Urinary bladder (tissue), 4 donors: ENCODE measurements around the gene PPP6R2. TPM values are rescaled to one million over a fixed set of nuclear protein-coding genes. Genes with fewer than 3 reads are reported as not detected.
"Not testable (repeated sequence)": the region's sequence is repeated elsewhere in the genome, so short reads cannot be mapped to it uniquely, and the experiment has no call there.

Experiments
- DNase-seq: peaks from one replicate; pipeline ENCODE4 v3.0.0-alpha.2; 2015; ENCODE audit errors: extremely low spot score
- H3K27ac ChIP-seq: one replicate; pipeline ENCODE4 v1.5.1; 2013; ENCODE audit warnings: low read depth, mild to moderate bottlenecking, moderate library complexity
- H3K36me3 ChIP-seq: one replicate; pipeline ENCODE4 v1.6.1; 2013; ENCODE audit warnings: mild to moderate bottlenecking, moderate library complexity; ENCODE audit not compliant: insufficient read depth
- H3K4me1 ChIP-seq: one replicate; pipeline ENCODE4 v1.6.1; 2013; ENCODE audit warnings: mild to moderate bottlenecking, moderate library complexity; ENCODE audit not compliant: insufficient read depth
- H3K4me3 ChIP-seq: one replicate; pipeline ENCODE4 v1.5.1; 2013; ENCODE audit warnings: low read depth, low read length
- WGBS: extraction: QIAGEN DNeasy Blood & Tissue Kit; methylation state at CpG from one replicate; pipeline ENCODE4 v1.1.7; 2013; 5-methylcytosine and 5-hydroxymethylcytosine counted together
- polyA plus RNA-seq: library from polyadenylated mRNA; stranded (reverse); fragments of 200-250 nt; gene quantifications from one replicate; pipeline ENCODE4 v1.2.3, GENCODE V29; 2013
- total RNA-seq: library from RNA; depleted of rRNA; stranded (reverse); fragments of >200 nt; gene quantifications from one replicate; pipeline ENCODE4 v1.2.3, GENCODE V29; 2014
- donor health status: healthy with polysubstance abuse.
- donor health status: healthy.

PPP6R2 gene
- total and polyA plus RNA-seq, 2 donors, result 31.1 to 46.0 TPM

DNA sequence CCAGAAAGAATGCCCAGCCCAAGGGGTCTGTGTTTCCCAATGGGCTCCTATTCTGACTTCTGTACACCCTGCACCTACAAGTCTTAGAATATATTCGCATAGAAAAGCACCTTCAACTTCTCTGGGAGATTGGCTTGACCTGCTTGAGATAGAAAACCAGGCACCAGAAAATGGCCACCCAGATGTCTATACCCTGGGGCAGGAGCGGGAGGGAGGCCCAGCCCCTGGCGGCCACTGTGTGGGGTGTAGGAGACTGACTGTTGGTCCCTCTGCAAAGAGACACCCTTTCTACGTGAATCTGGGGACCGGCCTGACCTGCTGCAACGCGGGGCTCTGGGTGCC, 24.8 kb upstream of the PPP6R2 start:
- Histone ChIP-seq H3K4me1 (no peaks in the 10 kb centered on the region), H3K4me3 (no peak overlapping the region), H3K27ac (no peak overlapping the region), H3K36me3 (no peaks in the 10 kb centered on the region)
- 86% methylated on average over 7 of the region's 7 CpGs for WGBS
- DNase-seq, result no peak

DNA sequence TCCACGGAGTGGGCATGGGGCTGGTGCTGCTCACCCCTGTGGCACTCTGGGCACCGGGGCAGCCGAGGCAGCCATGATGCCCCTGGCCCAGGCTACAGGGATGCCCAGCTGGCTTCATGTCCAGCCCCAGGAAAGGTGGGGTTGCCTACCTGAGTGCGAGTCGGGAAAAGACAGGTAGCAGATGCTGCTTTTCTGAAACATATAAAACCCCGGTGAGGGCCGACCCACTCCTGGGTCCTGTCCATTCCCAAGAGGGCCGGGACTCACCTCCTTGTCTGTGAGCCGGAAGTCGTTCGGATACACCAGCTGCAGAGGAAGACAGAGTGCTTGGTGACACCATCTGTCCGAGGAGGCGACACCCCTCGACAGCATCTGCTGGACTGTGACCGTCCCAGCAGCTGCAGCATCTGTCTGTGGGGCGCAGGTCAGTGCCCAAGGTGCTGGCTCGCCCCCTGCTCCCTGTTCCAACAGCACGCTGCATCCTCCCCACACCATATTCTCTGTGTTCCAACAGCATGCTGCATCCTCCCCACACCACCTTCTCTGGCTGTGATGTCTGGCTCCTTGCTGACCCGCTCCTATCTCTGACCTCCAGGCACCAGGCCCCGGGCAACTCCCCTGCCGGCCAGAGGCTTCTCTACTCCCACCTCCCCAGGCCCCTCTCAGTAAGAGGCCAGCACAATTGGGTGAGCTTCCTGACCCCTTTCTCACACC, 24.3 kb upstream of the PPP6R2 start:
- 83% methylated on average over 21 of the region's 21 CpGs for WGBS
- Histone ChIP-seq H3K4me3 (no peak overlapping the region), H3K36me3 (no peaks in the 10 kb centered on the region), H3K27ac (no peak overlapping the region), H3K4me1 (no peaks in the 10 kb centered on the region)
- DNase-seq, result no peak

DNA sequence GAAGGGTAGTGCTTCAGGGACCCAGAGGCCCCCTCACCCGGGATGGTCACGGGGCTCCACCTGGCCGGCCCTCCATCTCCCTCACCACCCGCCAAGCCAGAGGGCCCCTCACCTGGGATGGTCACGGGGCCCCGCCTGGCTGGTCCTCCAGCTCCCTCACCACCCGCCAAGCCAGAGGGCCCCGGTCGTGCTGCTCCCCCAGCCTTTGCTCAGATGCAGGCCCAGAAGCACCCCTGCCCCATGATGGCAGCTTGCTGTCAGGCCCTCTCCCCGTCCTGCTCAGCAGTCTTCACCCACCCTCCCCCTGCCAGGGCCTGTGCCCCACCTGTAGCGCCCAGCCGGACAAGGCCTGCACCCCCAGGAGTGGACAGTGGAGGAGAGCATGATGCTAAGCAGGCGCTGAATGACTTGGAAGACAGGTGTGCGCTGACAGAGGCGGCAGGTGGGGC, 23.6 kb upstream of the PPP6R2 start:
- Histone ChIP-seq H3K36me3 (no peaks in the 10 kb centered on the region), H3K4me3 (no peak overlapping the region), H3K4me1 (no peaks in the 10 kb centered on the region), H3K27ac (no peak overlapping the region)
- no peak for DNase-seq
- WGBS, result 93% methylated on average over 15 of the region's 15 CpGs

DNA sequence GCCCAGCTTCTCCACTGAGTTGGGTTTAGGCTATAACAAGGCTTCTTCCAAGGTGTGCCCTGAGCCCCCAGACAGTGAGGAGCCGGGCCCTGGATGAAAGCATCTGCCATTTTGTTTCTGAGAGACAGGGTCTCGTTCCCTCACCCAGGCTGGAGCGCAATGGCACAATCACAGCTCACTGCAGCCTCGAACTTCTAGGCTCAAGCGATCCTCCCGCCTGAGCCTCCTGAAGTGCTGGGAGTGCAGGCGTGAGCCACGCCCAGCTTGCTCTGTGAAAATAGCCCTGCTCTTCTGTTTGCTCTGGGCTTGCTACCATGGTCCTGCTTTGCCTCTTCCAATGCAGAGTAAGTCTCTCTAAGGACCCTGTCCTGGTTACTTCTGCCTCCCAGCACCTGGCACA, 23.0 kb upstream of the PPP6R2 start:
- no peak overlapping the region for H3K4me3 ChIP-seq

DNA sequence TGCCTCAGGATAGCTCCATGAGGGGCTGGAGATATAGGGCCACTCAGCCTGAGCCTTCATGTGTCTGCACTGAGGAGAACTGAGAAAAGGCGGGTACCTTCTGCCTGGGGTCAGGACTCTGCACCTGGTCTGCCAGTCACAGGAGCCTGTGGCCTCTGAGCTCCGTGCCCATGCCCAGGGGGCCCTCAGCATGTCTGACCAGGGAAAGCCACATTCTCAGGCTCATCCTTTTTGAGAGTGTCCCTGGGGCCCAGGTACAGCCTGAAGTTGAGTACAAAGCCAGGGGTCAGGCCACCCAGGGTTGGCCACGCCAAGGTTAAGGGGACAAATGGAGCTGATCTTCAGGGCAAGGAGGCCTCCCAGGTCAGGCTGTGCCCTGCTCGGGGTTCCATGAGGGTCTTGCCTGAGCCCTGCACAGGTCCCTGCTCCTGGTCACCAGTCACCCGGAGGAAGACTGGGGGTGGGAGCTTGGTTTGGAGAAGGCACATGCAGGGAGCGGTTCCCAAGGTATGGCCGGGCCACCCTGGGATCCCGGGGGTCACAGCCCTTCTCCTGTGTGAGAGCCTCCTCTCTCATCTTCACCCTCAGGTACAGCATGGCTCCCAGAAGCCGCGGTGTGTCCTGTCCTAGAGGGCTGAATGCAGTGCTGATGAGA, 22.3 kb upstream of the PPP6R2 start:
- H3K4me3 ChIP-seq, result no peak overlapping the region
- 91% methylated on average over 10 of the region's 10 CpGs for WGBS
- no peaks in the 10 kb centered on the region for H3K36me3 ChIP-seq
- H3K4me1 ChIP-seq, result no peaks in the 10 kb centered on the region
- no peak for DNase-seq
- no peak overlapping the region for H3K27ac ChIP-seq

More for the DNA sequence above, 23.0 kb upstream of the PPP6R2 start:
- no peak for DNase-seq
- Histone ChIP-seq H3K4me1 (no peaks in the 10 kb centered on the region), H3K36me3 (no peaks in the 10 kb centered on the region), H3K27ac (no peak overlapping the region)
- WGBS, result 87% methylated on average over 8 of the region's 8 CpGs

DNA sequence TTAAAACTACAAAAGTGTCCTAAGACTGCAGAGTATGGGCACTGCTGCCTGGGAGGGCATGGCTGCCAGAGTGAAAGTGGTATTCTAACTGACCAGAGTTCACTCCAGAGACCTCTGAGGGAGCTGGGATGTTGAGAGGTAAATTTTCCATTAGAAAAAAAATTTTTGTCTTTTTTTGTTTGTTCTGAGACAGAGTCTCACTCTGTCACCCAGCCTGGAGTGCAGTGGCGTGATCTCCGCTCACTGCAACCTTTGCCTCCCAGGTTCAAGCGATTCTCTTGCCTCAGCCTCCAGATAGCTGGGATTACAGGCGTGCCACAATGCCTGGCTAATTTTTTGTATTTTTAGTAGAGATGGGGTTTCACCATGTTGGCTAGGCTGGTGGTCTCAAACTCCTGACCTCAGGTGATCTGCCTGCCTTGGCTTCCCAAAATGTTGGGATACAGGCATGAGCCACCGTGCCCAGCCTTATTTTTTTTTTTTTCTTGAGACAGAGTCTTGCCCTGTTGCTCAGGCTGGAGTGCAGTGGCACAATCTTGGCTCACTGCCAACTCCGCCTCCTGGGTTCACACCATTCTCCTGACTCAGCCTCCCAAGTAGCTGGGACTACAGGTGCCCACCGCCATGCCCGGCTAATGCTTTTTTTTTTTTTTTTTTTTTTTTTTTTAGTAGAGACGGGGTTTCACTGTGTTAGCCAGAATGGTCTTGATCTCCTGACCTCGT, 20.6 kb upstream of the PPP6R2 start:
- WGBS, result 86% methylated on average over 10 of the region's 10 CpGs
- not testable (repeated sequence) for H3K27ac ChIP-seq

DNA sequence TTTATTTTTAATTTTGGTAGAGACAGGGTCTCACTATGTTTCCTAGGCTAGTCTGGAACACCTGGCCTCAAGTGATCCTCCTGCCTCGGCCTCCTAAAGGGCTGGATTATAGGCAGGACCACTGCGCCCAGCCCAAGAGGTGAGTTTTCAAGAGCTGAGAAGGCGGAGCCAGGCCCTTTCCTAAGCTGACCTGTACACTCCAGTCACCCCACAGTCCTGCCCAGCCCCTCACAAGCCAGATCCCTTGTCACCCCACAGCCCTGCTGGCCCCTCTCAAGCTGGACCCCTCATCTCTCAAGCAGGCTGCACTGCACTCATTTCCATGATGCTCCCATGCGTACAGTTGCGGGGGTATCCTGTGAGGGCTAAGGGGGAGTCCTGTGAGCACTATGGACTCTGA, 19.2 kb upstream of the PPP6R2 start:
- Histone ChIP-seq H3K4me3 (no peak overlapping the region), H3K4me1 (no peaks in the 10 kb centered on the region), H3K27ac (no peak overlapping the region), H3K36me3 (no peaks in the 10 kb centered on the region)
- DNase-seq, result no peak
- WGBS, result 98% methylated on average over 5 of the region's 5 CpGs

More for the DNA sequence above, 20.6 kb upstream of the PPP6R2 start:
- H3K4me3 ChIP-seq, DNase-seq, H3K4me1 ChIP-seq, H3K36me3 ChIP-seq: not testable (repeated sequence)

DNA sequence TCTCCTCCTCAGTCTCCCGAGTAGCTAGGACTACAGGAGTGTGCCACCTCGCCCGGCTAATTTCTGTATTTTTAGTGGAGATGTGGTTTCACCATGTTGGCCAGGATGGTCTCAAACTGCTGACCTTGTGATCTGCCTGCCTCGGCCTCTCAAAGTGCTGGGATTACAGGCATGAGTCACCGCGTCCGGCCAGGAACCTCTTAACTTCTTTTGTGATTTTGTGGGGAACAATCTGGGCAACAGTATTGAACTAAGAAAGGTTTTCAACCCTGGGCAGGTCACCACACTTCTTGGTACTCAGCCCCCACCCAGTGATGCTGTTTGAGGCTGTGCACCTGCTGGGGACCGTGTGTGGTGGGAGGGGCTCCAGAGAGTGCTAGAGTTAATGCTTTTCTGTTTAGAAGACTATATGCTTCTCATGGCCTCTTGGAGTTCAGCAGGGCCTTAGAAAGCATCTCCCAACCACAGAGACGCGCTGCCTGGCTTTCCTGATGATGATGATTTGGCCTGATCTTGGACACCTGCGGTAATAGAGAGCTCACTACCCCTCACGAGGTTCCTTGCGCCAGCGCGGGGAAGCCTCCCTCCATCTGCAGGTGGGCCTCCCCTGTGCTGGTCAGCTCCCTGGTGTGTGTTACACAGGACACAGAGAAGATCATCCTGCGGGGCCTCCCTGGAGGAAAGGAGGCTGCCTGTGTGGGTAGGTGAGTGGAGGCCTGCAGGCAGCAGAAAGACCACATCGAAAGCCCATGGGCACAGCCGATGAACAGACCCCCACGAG, 17.5 kb upstream of the PPP6R2 start:
- DNase-seq, result no peak
- 85% methylated on average over 19 of the region's 19 CpGs for WGBS
- Histone ChIP-seq H3K4me1 (no peaks in the 10 kb centered on the region), H3K27ac (no peak overlapping the region), H3K4me3 (no peak overlapping the region), H3K36me3 (no peaks in the 10 kb centered on the region)

DNA sequence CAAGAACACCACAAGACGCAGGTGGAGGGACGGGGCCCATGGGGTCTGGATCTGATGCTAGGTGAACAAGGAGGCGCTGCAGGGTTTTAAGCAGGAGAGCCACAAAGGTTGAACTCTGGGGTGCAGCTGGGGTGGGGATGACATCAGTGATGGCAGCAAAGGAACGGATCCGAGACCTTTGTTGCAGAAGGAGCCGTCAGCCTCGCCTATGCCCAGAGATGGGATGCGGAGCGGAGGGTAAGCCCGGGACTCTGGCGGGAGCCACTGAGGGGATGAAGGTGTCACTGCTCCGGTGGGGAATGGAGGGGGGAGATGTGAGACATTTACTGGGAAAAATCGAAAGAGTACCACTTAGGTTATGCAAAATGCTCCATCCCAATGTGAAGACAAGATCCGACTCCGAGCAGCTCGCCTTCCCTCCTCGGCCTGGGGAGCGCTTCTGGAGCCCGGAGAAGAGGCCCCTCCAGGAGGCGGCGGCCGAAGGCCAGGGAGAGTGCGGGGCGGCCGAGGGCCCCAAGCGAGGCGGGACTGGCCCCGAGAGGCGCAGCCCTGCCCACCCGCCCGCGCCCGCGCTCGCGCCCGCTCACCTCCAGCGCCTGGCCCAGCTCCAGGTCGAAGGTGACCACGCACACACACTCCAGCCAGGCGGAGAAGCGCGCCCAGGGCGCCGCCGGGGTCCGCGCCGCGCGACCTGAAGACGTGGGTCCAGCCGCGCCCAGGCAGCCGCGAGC, 16.7 kb upstream of the PPP6R2 start:
- no peak overlapping the region for H3K27ac ChIP-seq
- DNase-seq, result no peak

DNA sequence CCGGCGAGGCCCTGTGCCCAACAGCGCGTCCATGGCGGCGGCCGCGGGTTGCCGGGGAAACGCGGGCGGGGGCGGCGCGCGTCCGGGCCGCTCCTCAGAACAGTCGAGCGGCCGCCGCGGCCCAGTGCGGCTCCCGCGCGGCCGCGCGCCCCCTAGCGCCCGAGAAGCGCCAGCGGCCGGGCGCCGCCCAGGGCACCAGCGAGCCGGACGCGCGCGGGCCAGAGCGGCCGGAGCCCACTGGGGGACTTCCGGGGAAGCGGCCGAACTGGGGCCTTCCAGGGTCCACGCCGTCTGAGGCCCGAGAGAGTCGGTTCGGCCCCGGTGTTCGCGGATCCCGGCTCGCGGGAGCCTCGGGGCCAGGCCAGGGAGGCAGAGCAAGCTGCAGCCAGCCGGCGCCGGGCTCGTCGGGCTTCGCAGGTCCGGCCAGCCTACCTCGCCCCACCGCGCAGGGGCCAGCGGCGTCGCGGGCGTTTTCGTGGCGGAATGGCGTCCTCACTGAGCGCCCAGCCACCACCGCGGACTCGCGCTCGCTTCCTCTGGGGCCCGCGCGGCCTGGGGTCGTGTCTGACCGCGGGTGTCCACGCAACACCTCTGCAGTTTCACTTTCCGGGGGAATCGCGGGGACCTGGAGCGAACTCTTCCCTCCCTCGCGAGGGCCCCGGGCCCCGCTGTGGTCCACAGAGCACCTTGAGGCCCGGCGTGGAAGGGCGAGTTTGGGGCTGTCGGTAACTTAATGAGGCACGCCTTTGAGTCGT, 16.0 kb upstream of the PPP6R2 start, which contains the start of gene DENND6B:
TSS of gene DENND6B (minus strand) at position 57 of the 755 bp plus-strand sequence. CDS start at position 33, 24 bp downstream.
- Histone ChIP-seq H3K36me3 (no peaks in the 10 kb centered on the region), H3K4me1 (no peaks in the 10 kb centered on the region), H3K4me3 (peak within 1 kb of the TSS; percentile 82), H3K27ac (peak within 1 kb of the TSS; percentile 98)
- 1% methylated on average over 105 of the region's 105 CpGs for WGBS
- DNase-seq, result no peak

More for the DNA sequence above, 16.7 kb upstream of the PPP6R2 start:
- H3K4me3 ChIP-seq, result peak overlapping the region; percentile 82
- 10% methylated on average over 56 of the region's 56 CpGs for WGBS
- no peaks in the 10 kb centered on the region for H3K4me1 ChIP-seq
- H3K36me3 ChIP-seq, result no peaks in the 10 kb centered on the region

DNA sequence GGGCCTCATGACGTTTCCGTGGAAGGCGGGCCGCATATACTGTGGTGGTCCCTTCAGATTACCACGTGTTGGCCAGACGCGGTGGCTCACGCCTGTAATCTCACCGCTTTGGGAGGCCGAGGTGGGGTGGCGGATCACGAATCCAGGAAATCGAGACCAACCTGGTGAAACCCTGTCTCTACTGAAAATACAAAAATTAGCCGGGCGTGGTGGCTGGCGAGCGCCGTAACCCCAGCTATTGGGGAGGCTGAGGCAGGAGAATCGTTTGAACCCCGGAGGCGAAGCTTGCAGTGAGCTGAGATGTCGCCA, 15.5 kb upstream of the PPP6R2 start:
- WGBS, result 77% methylated on average over 22 of the region's 22 CpGs
- Histone ChIP-seq H3K4me1 (no peaks in the 10 kb centered on the region), H3K36me3 (no peaks in the 10 kb centered on the region), H3K27ac (peak overlapping the region; percentile 98), H3K4me3 (peak overlapping the region; percentile 82)
- DNase-seq, result no peak

DNA sequence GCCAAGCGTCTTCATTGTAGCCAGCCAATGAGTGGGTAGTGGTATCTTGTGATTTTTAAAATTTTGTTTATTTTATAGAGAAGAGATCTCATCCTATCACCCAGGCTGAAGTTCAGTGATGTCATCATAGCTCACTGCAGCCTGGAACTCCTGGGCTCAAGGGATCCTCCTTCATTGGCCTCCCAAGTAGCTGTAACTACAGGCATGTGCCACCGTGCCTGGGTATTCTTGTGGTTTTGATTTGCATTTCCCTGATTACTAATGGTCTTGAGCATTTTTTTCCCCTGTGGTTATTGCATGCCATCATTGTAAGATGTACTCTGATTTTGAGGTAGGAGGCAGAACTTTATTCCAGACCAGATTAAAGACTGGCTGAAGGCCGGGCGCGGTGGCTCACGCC, 13.9 kb upstream of the PPP6R2 start:
- Histone ChIP-seq H3K36me3 (no peaks in the 10 kb centered on the region), H3K4me3 (no peak overlapping the region), H3K4me1 (no peaks in the 10 kb centered on the region), H3K27ac (no peak overlapping the region)
- DNase-seq, result no peak
- WGBS, result 94% methylated on average over 6 of the region's 6 CpGs
